CD8-positive, alpha-beta memory T cell (primary cell): ENCODE results near the gene PHRF1. TPM values are rescaled to one million over a fixed set of nuclear protein-coding genes. Genes with fewer than 3 reads are reported as not detected.
A peak's percentile ranks its signal among the peaks of the same experiment; 100 is the strongest.
"Not testable (repeated sequence)": the region's sequence is repeated elsewhere in the genome, so short reads cannot be mapped to it uniquely, and the experiment has no call there.

Experiments used
- CTCF ChIA-PET: fragments of 350-600 bp; sonication (Branson Sonifier 250); formaldehyde crosslinking; loops from one replicate; lab custom pipeline; 2021; ENCODE audit warnings: antibody characterized with exemption; lab: Charles Lee
- POLR2A ChIA-PET: fragments of 350-600 bp; sonication (Branson Sonifier 250); formaldehyde crosslinking; loops from one replicate; lab custom pipeline; 2021; ENCODE audit warnings: antibody characterized with exemption; lab: Charles Lee
- DNase-seq, 5 donors: peaks; one replicate each; pipeline versions ENCODE4 v3.0.0 to v3.0.0-alpha.2; 2020 to 2022; ENCODE audit warnings: mixed read lengths in 1 of 5
- H3K27ac ChIP-seq: one replicate; pipeline ENCODE4 v1.7.0; 2013; ENCODE audit warnings: low read depth, mild to moderate bottlenecking, low read length, moderate library complexity
- H3K27me3 ChIP-seq: 2 replicates; pipeline ENCODE4 v1.7.0; 2013; ENCODE audit warnings: low read length, mild to moderate bottlenecking; ENCODE audit not compliant: insufficient read depth, poor library complexity, severe bottlenecking
- H3K36me3 ChIP-seq: 2 replicates; pipeline ENCODE4 v1.7.0; 2013; ENCODE audit warnings: mild to moderate bottlenecking, low read length, moderate library complexity; ENCODE audit not compliant: insufficient read depth
- H3K4me1 ChIP-seq: 2 replicates; pipeline ENCODE4 v1.7.0; 2013; ENCODE audit warnings: mild to moderate bottlenecking, low read length, moderate library complexity; ENCODE audit not compliant: insufficient read depth
- H3K4me3 ChIP-seq: 2 replicates; pipeline ENCODE4 v1.7.0; 2013; ENCODE audit warnings: mild to moderate bottlenecking, low read length
- H3K9me3 ChIP-seq: 2 replicates; pipeline ENCODE4 v1.7.0; 2013; ENCODE audit warnings: mild to moderate bottlenecking, low read length
- H3K27ac Mint-ChIP-seq, 8 donors: one replicate each; pipeline ENCODE4 v1.8.0; 2020 to 2021; ENCODE audit warnings: mixed read lengths in 8 of 8, mild to moderate bottlenecking in 6 of 8, inconsistent platforms in 3 of 8, moderate library complexity in 3 of 8
- H3K27me3 Mint-ChIP-seq, 2 donors: one replicate each; pipeline ENCODE4 v1.8.0; 2020 to 2021; ENCODE audit warnings: mixed read lengths in 2 of 2, mild to moderate bottlenecking in 1 of 2, moderate library complexity in 1 of 2
- H3K36me3 Mint-ChIP-seq, 3 donors: one replicate each; pipeline ENCODE4 v1.8.0; 2020 to 2021; ENCODE audit warnings: mixed read lengths in 3 of 3, inconsistent platforms in 1 of 3, mild to moderate bottlenecking in 1 of 3
- H3K4me1 Mint-ChIP-seq, 3 donors: one replicate each; pipeline ENCODE4 v1.8.0; 2020 to 2021; ENCODE audit warnings: mixed read lengths in 3 of 3, inconsistent platforms in 1 of 3, mild to moderate bottlenecking in 1 of 3
- H3K4me3 Mint-ChIP-seq, 7 donors: one replicate each; pipeline ENCODE4 v1.8.0; 2020 to 2021; ENCODE audit warnings: mixed read lengths in 7 of 7, mild to moderate bottlenecking in 6 of 7, moderate library complexity in 4 of 7, inconsistent platforms in 2 of 7
- H3K9me3 Mint-ChIP-seq, 5 donors: one replicate each; pipeline ENCODE4 v1.8.0; 2020 to 2022; ENCODE audit warnings: mixed read lengths in 5 of 5, mild to moderate bottlenecking in 3 of 5, moderate library complexity in 2 of 5, inconsistent platforms in 1 of 5
- polyA plus RNA-seq: library from polyadenylated mRNA; unstranded; fragments of 300-500 nt; fragmentation: Illumina TruSeq; gene quantifications from one replicate; pipeline ENCODE4 v1.2.3, GENCODE V29; 2021
- total RNA-seq, 2 experiments: library from RNA; stranded (reverse); gene quantifications; one replicate each; pipeline ENCODE4 v1.2.3, GENCODE V29; 2021

The PHRF1 gene
- total and polyA plus RNA-seq, 3 experiments from 2014 or later, result 17.7 to 49.8 (median 47.3) TPM

- Histone ChIP-seq H3K4me1 (no peaks in the 10 kb centered on the region), H3K27me3 (peaks cover 15% of the 10 kb centered on the region), H3K4me3 (no peak overlapping the region), H3K36me3 (no peaks in the 10 kb centered on the region), H3K9me3 (no peaks in the 10 kb centered on the region), H3K27ac (no peak overlapping the region)
- no peak for DNase-seq
- H3K36me3 Mint-ChIP-seq, result peaks cover 0 to 9% (median 0%) of the 10 kb centered on the region in 3 donors
- no peaks in the 10 kb centered on the region for H3K9me3 Mint-ChIP-seq
- H3K27ac Mint-ChIP-seq, result no peak overlapping the region
- H3K4me1 Mint-ChIP-seq, result peaks cover 4 to 22% (median 6%) of the 10 kb centered on the region in 3 donors
- H3K27me3 Mint-ChIP-seq, result peaks cover 21 to 28% of the 10 kb centered on the region in 2 donors
- peak overlapping the region in 2 of 7 donors; percentile 52 to 56 for H3K4me3 Mint-ChIP-seq
- ChIA-PET CTCF (no interaction called here), POLR2A (no interaction called here)
These were observed 63.9 kb downstream of the PHRF1 start for GRCh38 chr11:640021-640706.

- Mint-ChIP-seq H3K4me1 (peaks cover 4 to 19% (median 5%) of the 10 kb centered on the region in 3 donors), H3K9me3 (no peaks in the 10 kb centered on the region), H3K27me3 (peaks cover 16 to 18% of the 10 kb centered on the region in 2 donors), H3K36me3 (peaks cover 0 to 12% (median 0%) of the 10 kb centered on the region in 3 donors), H3K4me3 (peak overlapping the region in 1 of 7 donors; percentile 27), H3K27ac (no peak overlapping the region)
- Histone ChIP-seq H3K4me1 (no peaks in the 10 kb centered on the region), H3K4me3 (no peak overlapping the region), H3K27me3 (peaks cover 15% of the 10 kb centered on the region), H3K27ac (no peak overlapping the region), H3K9me3 (no peaks in the 10 kb centered on the region), H3K36me3 (no peaks in the 10 kb centered on the region)
- ChIA-PET POLR2A (no interaction called here), CTCF (no interaction called here)
- no peak for DNase-seq
These were observed 65.6 kb downstream of the PHRF1 start for GRCh38 chr11:641806-642370.

- peak overlapping the region in 1 of 8 donors; percentile 10 for H3K27ac Mint-ChIP-seq
- POLR2A ChIA-PET, result no interaction called here
These were observed 67.1 kb downstream of the PHRF1 start for GRCh38 chr11:643366-643765.

GRCh38 chr11:643849-644738, 67.8 kb downstream of the PHRF1 start:
- Mint-ChIP-seq H3K4me3 (no peak overlapping the region), H3K27ac (peak overlapping the region in 1 of 8 donors; percentile 24), H3K9me3 (no peaks in the 10 kb centered on the region), H3K27me3 (peaks cover 4% of the 10 kb centered on the region in 2 donors), H3K4me1 (peaks cover 0 to 5% (median 2%) of the 10 kb centered on the region in 3 donors), H3K36me3 (peaks cover 0 to 19% (median 0%) of the 10 kb centered on the region in 3 donors)
- H3K36me3 ChIP-seq, result no peaks in the 10 kb centered on the region
- H3K27ac ChIP-seq, result no peak overlapping the region
- H3K4me1 ChIP-seq, result no peaks in the 10 kb centered on the region
- H3K27me3 ChIP-seq, result no peaks in the 10 kb centered on the region
- CTCF ChIA-PET, result no interaction called here
- no peak overlapping the region for H3K4me3 ChIP-seq
- H3K9me3 ChIP-seq, result no peaks in the 10 kb centered on the region
- POLR2A ChIA-PET, result no interaction called here
- DNase-seq, result no peak

More at GRCh38 chr11:643366-643765, 67.1 kb downstream of the PHRF1 start:
- peaks cover 5% of the 10 kb centered on the region for H3K27me3 ChIP-seq
- CTCF ChIA-PET, result no interaction called here
- no peak overlapping the region for H3K27ac ChIP-seq
- no peak overlapping the region for H3K4me3 ChIP-seq
- peaks cover 0 to 12% (median 2%) of the 10 kb centered on the region in 3 donors for H3K4me1 Mint-ChIP-seq
- H3K9me3 ChIP-seq, result no peaks in the 10 kb centered on the region
- H3K9me3 Mint-ChIP-seq, result no peaks in the 10 kb centered on the region
- DNase-seq, result no peak
- H3K27me3 Mint-ChIP-seq, result peaks cover 9 to 11% of the 10 kb centered on the region in 2 donors
- no peaks in the 10 kb centered on the region for H3K36me3 ChIP-seq
- H3K4me1 ChIP-seq, result no peaks in the 10 kb centered on the region
- no peak overlapping the region for H3K4me3 Mint-ChIP-seq
- H3K36me3 Mint-ChIP-seq, result peaks cover 0 to 16% (median 0%) of the 10 kb centered on the region in 3 donors

DNA sequence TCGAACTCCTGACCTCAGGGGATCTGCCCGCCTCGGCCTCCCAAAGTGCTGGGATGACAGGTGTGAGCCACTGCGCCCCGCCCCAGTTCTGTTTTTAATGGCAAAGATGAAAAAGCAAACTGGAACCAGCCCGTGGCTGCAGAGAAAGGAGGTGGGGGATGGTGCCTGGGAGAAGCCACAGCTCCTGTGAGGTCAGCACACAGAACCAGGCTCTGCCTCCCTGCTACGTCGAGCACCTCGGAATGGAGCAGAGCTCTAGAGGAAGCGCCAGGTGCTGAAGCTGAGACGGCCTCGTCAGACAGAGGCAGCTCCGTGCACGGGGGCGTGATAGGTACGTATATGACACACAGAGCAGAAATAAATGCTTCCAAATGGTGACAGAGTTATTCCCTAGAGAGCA, 69.3 kb downstream of the PHRF1 start:
- ChIA-PET POLR2A (no interaction called here), CTCF (no interaction called here)
- no peaks in the 10 kb centered on the region for H3K4me1 ChIP-seq
- no peaks in the 10 kb centered on the region for H3K27me3 ChIP-seq
- no peak overlapping the region for H3K4me3 ChIP-seq
- H3K9me3 ChIP-seq, result no peaks in the 10 kb centered on the region
- Mint-ChIP-seq H3K4me3 (no peak overlapping the region), H3K27ac (peak overlapping the region in 1 of 8 donors; percentile 91), H3K36me3 (peaks cover 0 to 24% (median 0%) of the 10 kb centered on the region in 3 donors), H3K4me1 (peaks cover 0 to under 1% (median 0%) of the 10 kb centered on the region in 3 donors), H3K27me3 (peaks cover under 1 to 2% of the 10 kb centered on the region in 2 donors), H3K9me3 (no peaks in the 10 kb centered on the region)
- H3K36me3 ChIP-seq, result no peaks in the 10 kb centered on the region
- DNase-seq, result no peak
- no peak overlapping the region for H3K27ac ChIP-seq

DNA sequence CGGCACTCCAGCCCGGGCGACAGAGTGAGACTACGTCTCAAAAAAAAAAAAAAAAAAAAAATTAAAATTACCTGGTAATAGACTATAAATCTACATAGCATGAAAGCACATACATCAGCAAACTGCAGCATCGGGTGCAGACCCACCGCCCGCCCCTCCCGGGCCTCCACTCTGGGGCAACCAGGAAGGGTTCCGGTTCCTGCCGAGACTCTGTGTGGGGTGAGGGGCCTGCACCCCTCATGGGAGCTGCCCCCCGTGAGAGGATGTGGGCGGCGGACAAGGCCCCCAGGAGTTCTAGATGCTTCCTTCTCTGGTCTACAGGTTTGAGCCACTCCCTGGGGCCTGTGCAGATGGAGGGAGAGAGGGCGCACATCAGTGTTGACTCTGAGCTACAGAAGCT, 69.9 kb downstream of the PHRF1 start:
- H3K4me1 Mint-ChIP-seq, result no peaks in the 10 kb centered on the region
- DNase-seq, result no peak
- Histone ChIP-seq H3K4me1 (no peaks in the 10 kb centered on the region), H3K36me3 (no peaks in the 10 kb centered on the region), H3K27me3 (no peaks in the 10 kb centered on the region), H3K27ac (no peak overlapping the region), H3K4me3 (no peak overlapping the region), H3K9me3 (no peaks in the 10 kb centered on the region)
- peak overlapping the region in 1 of 8 donors; percentile 15 for H3K27ac Mint-ChIP-seq
- CTCF ChIA-PET, result no interaction called here
- H3K27me3 Mint-ChIP-seq, result peaks cover 0 to 2% of the 10 kb centered on the region in 2 donors
- H3K9me3 Mint-ChIP-seq, result no peaks in the 10 kb centered on the region
- POLR2A ChIA-PET, result no interaction called here
- H3K36me3 Mint-ChIP-seq, result peaks cover 0 to 28% (median 0%) of the 10 kb centered on the region in 3 donors
- H3K4me3 Mint-ChIP-seq, result no peak overlapping the region

DNA sequence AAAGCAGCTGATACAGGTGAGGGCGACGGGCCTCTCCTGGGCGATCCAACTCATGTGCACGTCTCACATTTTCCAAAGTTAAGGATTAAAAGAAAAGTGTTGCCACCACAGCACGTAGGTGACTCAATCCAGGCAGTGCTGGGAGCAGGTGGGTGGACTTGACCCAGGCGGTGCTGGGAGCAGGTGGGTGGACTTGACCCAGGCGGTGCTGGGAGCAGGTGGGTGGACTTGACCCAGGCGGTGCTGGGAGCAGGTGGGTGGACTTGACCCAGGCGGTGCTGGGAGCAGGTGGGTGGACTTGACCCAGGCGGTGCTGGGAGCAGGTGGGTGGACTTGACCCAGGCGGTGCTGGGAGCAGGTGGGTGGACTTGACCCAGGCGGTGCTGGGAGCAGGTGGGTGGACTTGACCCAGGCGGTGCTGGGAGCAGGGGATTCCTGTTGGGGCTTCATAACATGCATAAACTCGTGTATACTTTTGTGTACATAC, 71.4 kb downstream of the PHRF1 start:
- H3K4me1 Mint-ChIP-seq, H3K27me3 ChIP-seq, H3K9me3 ChIP-seq, H3K4me3 ChIP-seq, H3K27ac ChIP-seq, H3K9me3 Mint-ChIP-seq, H3K4me3 Mint-ChIP-seq, DNase-seq, H3K27ac Mint-ChIP-seq, CTCF ChIA-PET, H3K27me3 Mint-ChIP-seq, H3K36me3 ChIP-seq, H3K4me1 ChIP-seq: not testable (repeated sequence)
- peaks cover 0 to 37% (median 3%) of the 10 kb centered on the region in 3 donors for H3K36me3 Mint-ChIP-seq
- POLR2A ChIA-PET, result interaction anchor here (0.7 kb wide), 1 partner anchor 157 kb away, joined by 4 read pairs; the partner anchor contains the start of gene PIDD1
